OCI-LY3 (cell line): Measurements from ENCODE around the gene GRID2.

Experiments
- CTCF ChIP-seq: fragments of 200-600, 300-600 bp; sonication (generic); IDR thresholded peaks from 2 replicates; pipeline ENCODE4 v1.5.1; 2014; ENCODE audit warnings: antibody characterized with exemption, low read length, low read depth
- EZH2phosphoT487 ChIP-seq: fragments of 200-600 bp; shearing (Covaris generic); IDR thresholded peaks from 2 replicates; pipeline ENCODE4 v1.6.1; 2018; ENCODE audit warnings: antibody characterized with exemption, mixed run types, low read depth

GRCh38 chr4:93437991-93438390, 1134.2 kb downstream of the GRID2 start:
- no peak for TF ChIP-seq CTCF
- TF ChIP-seq EZH2phosphoT487: no peak
